Parathyroid adenoma (tissue), 2 donors: ENCODE measurements around the gene ENTHD1.

Experiments used
- H2AFZ ChIP-seq: fragments of 300-600 bp; sonication (generic); one replicate; pipeline ENCODE4 v1.7.0; 2017; ENCODE audit warnings: antibody characterized with exemption, mild to moderate bottlenecking
- H3K27ac ChIP-seq: fragments of 300-600 bp; sonication (generic); one replicate; pipeline ENCODE4 v1.7.0; 2017
- H3K27me3 ChIP-seq: fragments of 300-600 bp; sonication (generic); one replicate; pipeline ENCODE4 v1.7.0; 2017; ENCODE audit warnings: low read length; ENCODE audit not compliant: control insufficient read depth, insufficient read depth
- H3K36me3 ChIP-seq: fragments of 300-600 bp; sonication (generic); one replicate; pipeline ENCODE4 v1.7.0; 2017; ENCODE audit warnings: low read length; ENCODE audit not compliant: control insufficient read depth, insufficient read depth
- H3K4me1 ChIP-seq: fragments of 300-600 bp; sonication (generic); one replicate; pipeline ENCODE4 v1.7.0; 2017; ENCODE audit warnings: control low read depth
- H3K4me2 ChIP-seq: fragments of 300-600 bp; sonication (generic); one replicate; pipeline ENCODE4 v1.7.0; 2017; ENCODE audit warnings: low read length
- H3K4me3 ChIP-seq: fragments of 300-600 bp; sonication (generic); one replicate; pipeline ENCODE4 v1.7.0; 2017; ENCODE audit warnings: low read depth, low read length
- H3K79me2 ChIP-seq: fragments of 300-600 bp; sonication (generic); one replicate; pipeline ENCODE4 v1.7.0; 2017; ENCODE audit warnings: control low read depth
- H3K9ac ChIP-seq: fragments of 300-600 bp; sonication (generic); one replicate; pipeline ENCODE4 v1.7.0; 2017; ENCODE audit warnings: mild to moderate bottlenecking
- H3K9me3 ChIP-seq: fragments of 300-600 bp; sonication (generic); one replicate; pipeline ENCODE4 v1.7.0; 2017; ENCODE audit warnings: low read length; ENCODE audit not compliant: control insufficient read depth
- TF ChIP-seq, protein P1 (sequence below): fragments of 300-600 bp; sonication (generic); IDR thresholded peaks from one replicate; pipeline ENCODE4 v1.7.0; 2017; ENCODE audit warnings: antibody characterized with exemption, mild to moderate bottlenecking
- donor health status: primary hyperparathyroidism.

Gene ENTHD1

DNA sequence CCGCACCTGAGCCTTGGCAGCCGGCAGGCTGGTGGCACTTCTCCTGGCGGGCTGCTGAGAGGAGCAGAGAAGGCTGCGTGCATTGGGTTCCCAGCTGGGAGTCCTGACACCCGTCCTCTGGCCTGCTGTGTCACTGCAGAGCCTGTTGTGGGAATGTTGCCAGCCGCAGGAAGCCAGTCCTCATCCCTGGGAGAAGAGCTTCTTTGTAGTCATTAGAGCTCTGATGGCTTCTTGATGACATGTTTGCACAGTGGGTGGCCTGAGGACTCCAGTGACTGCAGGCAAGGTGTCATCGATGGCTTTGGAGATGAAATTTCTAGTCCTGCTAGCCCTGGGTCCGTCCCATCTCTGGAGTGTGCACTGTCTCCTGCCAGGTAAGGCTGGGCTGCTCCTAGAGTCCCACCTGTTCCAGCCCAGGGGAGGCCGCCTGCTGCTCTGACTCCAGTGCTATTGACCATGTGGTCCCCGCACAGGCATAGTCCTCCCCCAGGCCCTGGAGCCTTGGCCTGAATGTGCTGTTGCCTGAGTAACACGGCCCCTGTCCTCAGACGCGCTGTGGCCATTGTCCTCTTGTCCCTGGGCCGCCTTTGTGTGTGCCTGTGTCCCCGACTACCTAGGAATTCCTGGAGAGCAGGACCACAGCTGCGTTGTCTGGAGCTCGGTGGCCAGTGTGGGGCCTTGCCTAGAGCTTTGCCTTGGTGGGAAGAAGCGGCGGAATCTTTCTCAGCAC, 193.8 kb downstream of the ENTHD1 start:
- H3K79me2 ChIP-seq = no peaks in the 10 kb centered on the region
- no peaks in the 10 kb centered on the region for H3K4me1 ChIP-seq
- H2AFZ ChIP-seq = no peak overlapping the region
- H3K9me3 ChIP-seq = no peaks in the 10 kb centered on the region
- H3K9ac ChIP-seq = no peak overlapping the region
- H3K4me2 ChIP-seq = no peak overlapping the region
- H3K27me3 ChIP-seq = no peaks in the 10 kb centered on the region
- H3K36me3 ChIP-seq = no peaks in the 10 kb centered on the region
- TF ChIP-seq, protein P1, sequence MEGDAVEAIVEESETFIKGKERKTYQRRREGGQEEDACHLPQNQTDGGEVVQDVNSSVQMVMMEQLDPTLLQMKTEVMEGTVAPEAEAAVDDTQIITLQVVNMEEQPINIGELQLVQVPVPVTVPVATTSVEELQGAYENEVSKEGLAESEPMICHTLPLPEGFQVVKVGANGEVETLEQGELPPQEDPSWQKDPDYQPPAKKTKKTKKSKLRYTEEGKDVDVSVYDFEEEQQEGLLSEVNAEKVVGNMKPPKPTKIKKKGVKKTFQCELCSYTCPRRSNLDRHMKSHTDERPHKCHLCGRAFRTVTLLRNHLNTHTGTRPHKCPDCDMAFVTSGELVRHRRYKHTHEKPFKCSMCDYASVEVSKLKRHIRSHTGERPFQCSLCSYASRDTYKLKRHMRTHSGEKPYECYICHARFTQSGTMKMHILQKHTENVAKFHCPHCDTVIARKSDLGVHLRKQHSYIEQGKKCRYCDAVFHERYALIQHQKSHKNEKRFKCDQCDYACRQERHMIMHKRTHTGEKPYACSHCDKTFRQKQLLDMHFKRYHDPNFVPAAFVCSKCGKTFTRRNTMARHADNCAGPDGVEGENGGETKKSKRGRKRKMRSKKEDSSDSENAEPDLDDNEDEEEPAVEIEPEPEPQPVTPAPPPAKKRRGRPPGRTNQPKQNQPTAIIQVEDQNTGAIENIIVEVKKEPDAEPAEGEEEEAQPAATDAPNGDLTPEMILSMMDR = no peak
- no peak overlapping the region for H3K4me3 ChIP-seq
- no peak overlapping the region for H3K27ac ChIP-seq

DNA sequence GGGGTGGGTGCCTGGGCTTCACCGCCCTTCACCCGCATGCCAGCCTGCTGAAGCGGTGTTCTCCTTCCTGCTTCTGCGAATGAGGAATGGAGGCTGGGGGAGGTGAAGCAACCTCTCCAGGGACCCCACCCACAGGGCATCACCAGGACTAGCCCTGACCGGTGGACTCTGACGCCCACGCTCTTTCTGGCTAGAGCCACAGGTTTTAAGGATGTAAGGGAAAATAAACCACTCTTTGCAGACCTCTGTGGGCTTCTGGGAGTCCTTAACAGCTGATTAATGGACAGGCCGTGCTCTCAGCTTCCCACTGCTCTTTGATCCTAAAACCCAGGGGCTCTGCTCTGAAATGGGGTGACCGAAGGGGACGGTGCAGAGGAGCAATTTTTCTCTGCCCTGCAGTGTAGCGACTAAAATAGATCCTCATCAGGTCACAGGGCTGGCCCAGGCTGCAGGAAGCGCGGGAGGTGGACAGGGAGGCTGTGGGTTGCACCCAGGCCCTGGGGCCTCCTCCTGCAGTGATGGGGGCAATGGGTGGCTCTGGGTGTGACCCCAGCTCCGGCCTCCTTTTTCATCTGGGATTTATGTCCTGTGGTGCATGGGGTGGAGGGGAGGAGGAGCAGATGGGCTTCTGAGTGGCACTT, 195.7 kb downstream of the ENTHD1 start:
- H2AFZ ChIP-seq = no peak overlapping the region
- no peaks in the 10 kb centered on the region for H3K36me3 ChIP-seq
- H3K9me3 ChIP-seq = no peaks in the 10 kb centered on the region
- no peaks in the 10 kb centered on the region for H3K79me2 ChIP-seq
- H3K9ac ChIP-seq = no peak overlapping the region
- TF ChIP-seq, protein P1 = no peak
- H3K4me1 ChIP-seq = no peaks in the 10 kb centered on the region
- no peak overlapping the region for H3K4me3 ChIP-seq
- H3K27ac ChIP-seq = no peak overlapping the region
- H3K4me2 ChIP-seq = no peak overlapping the region
- no peaks in the 10 kb centered on the region for H3K27me3 ChIP-seq

DNA sequence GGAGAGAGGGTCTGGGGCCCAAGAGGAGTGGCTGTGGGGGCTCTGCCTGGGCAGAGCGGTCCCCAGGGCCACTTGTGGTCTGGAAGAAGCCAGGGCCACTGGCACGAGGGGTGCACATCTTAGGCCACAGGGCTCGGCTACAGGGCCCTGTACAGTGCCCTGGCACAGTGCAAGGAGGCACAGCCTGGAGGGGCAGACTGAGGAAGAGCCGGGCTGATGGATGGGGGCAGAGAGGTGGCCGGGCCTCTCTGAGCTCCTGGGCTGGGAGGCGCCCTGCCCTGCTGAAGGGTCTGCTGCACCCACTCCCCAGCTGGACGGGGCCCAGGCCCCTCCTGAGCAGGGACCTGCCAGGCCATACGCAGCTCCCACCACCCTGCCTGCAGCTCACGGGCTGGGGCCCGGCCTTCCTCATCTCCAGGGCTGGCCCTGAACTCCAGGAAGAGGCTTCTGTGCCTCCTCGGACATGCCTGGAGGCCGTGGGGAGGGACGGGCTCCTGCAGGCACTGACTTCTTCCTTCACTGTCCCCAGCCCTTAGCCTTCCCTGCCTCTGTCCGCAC, 199.5 kb downstream of the ENTHD1 start:
- Histone ChIP-seq H3K9me3 (no peaks in the 10 kb centered on the region), H3K4me1 (peaks cover 4% of the 10 kb centered on the region), H2AFZ (no peak overlapping the region), H3K79me2 (no peaks in the 10 kb centered on the region), H3K4me2 (no peak overlapping the region), H3K27ac (no peak overlapping the region), H3K27me3 (no peaks in the 10 kb centered on the region), H3K9ac (no peak overlapping the region), H3K4me3 (no peak overlapping the region), H3K36me3 (no peaks in the 10 kb centered on the region)
- TF ChIP-seq, protein P1 = no peak
